OCI-LY7 (cell line): ENCODE measurements around the gene TFDP3. TPM values are rescaled to one million over a fixed set of nuclear protein-coding genes. Genes with fewer than 3 reads are reported as not detected.

Experiments used
- BruUV-seq: library from RNA; stranded (reverse); fragments of 400-500 nt; replicated peaks from 2 replicates; lab custom pipeline; 2021; lab: Mats Ljungman, UMichigan
- CTCF ChIA-PET: fragments of 300-600 bp; sonication (Branson Sonifier 250); formaldehyde crosslinking; loops from one replicate; lab custom pipeline; 2022; ENCODE audit warnings: antibody characterized with exemption; ENCODE audit not compliant: unreplicated experiment; lab: Charles Lee
- POLR2A ChIA-PET: fragments of 300-600 bp; sonication (Branson Sonifier 250); formaldehyde crosslinking; loops from one replicate; lab custom pipeline; 2022; ENCODE audit warnings: antibody characterized with exemption; lab: Charles Lee
- DNase-seq: peaks from one replicate; pipeline ENCODE4 v3.0.0-alpha.2; 2015; ENCODE audit warnings: low spot score
- H2AFZ ChIP-seq: fragments of 200-600 bp; sonication (generic), shearing (Covaris generic); 2 replicates; pipeline ENCODE4 v1.6.1; 2014; ENCODE audit warnings: mild to moderate bottlenecking, antibody characterized with exemption, low read length, moderate library complexity
- H3K27ac ChIP-seq: fragments of 200-600 bp; sonication (generic); 2 replicates; pipeline ENCODE4 v1.5.1; 2014; ENCODE audit warnings: mixed run types, low read depth, mild to moderate bottlenecking, moderate library complexity, low read length, inconsistent platforms; ENCODE audit not compliant: poor library complexity, severe bottlenecking
- H3K36me3 ChIP-seq: fragments of 200-600 bp; sonication (generic); 2 replicates; pipeline ENCODE4 v1.6.1; 2014; ENCODE audit warnings: mild to moderate bottlenecking, antibody characterized with exemption, low read length, moderate library complexity, mixed read lengths; ENCODE audit not compliant: insufficient read depth
- H3K4me1 ChIP-seq: fragments of 200-600 bp; sonication (generic); 2 replicates; pipeline ENCODE4 v1.5.1; 2014; ENCODE audit warnings: mild to moderate bottlenecking, low read length; ENCODE audit not compliant: insufficient read depth, poor library complexity, severe bottlenecking
- H3K4me2 ChIP-seq: fragments of 200-600 bp; sonication (generic); 2 replicates; pipeline ENCODE4 v1.6.1; 2014; ENCODE audit warnings: mild to moderate bottlenecking, low read length
- H3K4me3 ChIP-seq: fragments of 200-600 bp; sonication (generic); 2 replicates; pipeline ENCODE4 v1.5.1; 2014; ENCODE audit warnings: mild to moderate bottlenecking, low read depth, low read length; ENCODE audit not compliant: poor library complexity, severe bottlenecking
- H3K79me2 ChIP-seq: fragments of 200-600 bp; sonication (generic); 2 replicates; pipeline ENCODE4 v1.6.1; 2016; ENCODE audit warnings: low read depth, mild to moderate bottlenecking, low read length, moderate library complexity, mixed read lengths; ENCODE audit not compliant: insufficient read depth
- H3K9me2 ChIP-seq: fragments of 200-600 bp; sonication (generic); 2 replicates; pipeline ENCODE4 v1.6.1; 2016; ENCODE audit warnings: mild to moderate bottlenecking, low read length, mixed read lengths; ENCODE audit not compliant: insufficient read depth
- H3K9me3 ChIP-seq: fragments of 200-600 bp; sonication (generic); 2 replicates; pipeline ENCODE4 v1.6.1; 2014; ENCODE audit warnings: mild to moderate bottlenecking, mixed run types, low read length, mixed read lengths
- H4K20me1 ChIP-seq: fragments of 200-600 bp; sonication (generic); 2 replicates; pipeline ENCODE4 v1.6.1; 2014; ENCODE audit warnings: mild to moderate bottlenecking, antibody characterized with exemption, low read length, moderate library complexity, mixed read lengths; ENCODE audit not compliant: insufficient read depth
- EZH2phosphoT487 ChIP-seq: fragments of 200-600 bp; sonication (generic); IDR thresholded peaks from 2 replicates; pipeline ENCODE4 v1.6.1; 2018; ENCODE audit warnings: low read depth, borderline replicate concordance, mild to moderate bottlenecking, mixed run types, antibody characterized with exemption, low read length, moderate library complexity, mixed read lengths
- intact Hi-C: fragments of 100-400 bp; cut with micrococcal nuclease; formaldehyde crosslinking; loops from one replicate; pipeline ENCODE4 v1.10.0; 2022; ENCODE audit not compliant: unreplicated experiment
- total RNA-seq, 2 experiments: library from RNA; depleted of rRNA in 1 of 2; stranded (reverse); fragments of >200 nt in 1 of 2; shearing (Covaris generic) in 1 of 2; gene quantifications; 2 replicates each; pipeline ENCODE4 v1.2.3, GENCODE V29; 2014 to 2022
- TF ChIP-seq, protein P1 (sequence below): fragments of 200-600 bp; sonication (generic); conservative IDR thresholded peaks from 2 replicates; pipeline ENCODE4 v1.5.1; 2014; ENCODE audit warnings: mild to moderate bottlenecking, antibody characterized with exemption, low read length, moderate library complexity, mixed read lengths

TFDP3 gene
- total RNA-seq, 2 experiments from 2014 or later: not detected

DNA sequence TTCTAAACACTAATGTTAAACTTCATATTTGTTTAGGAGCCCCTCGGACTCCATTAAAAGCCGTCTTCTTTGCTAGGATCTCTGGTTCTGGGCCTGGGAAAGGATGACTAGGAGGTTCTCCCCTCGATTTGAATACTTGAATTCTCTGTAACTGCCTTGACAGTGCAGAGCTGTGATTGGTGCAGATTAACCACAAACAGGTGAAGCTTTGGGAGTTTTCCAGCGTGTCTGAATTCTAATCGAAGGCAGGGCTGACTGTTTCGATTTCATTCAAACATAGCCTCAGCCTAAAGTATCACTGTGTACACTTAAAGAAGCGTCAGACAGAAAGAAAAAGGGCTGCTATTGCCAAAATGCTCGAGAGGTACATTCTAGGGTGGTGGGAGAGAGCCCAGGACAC is 29.0 kb downstream of the TFDP3 start:
- Histone ChIP-seq H4K20me1 (no peaks in the 10 kb centered on the region), H3K4me1 (no peaks in the 10 kb centered on the region), H3K79me2 (no peaks in the 10 kb centered on the region), H3K36me3 (no peaks in the 10 kb centered on the region), H3K27ac (no peak overlapping the region), H3K9me3 (no peaks in the 10 kb centered on the region), H2AFZ (no peak overlapping the region), H3K4me2 (no peak overlapping the region), H3K9me2 (no peaks in the 10 kb centered on the region), H3K4me3 (no peak overlapping the region)
- intact Hi-C loops: no loop called here
- ChIA-PET CTCF (no interaction called here), POLR2A (no interaction called here)
- TF ChIP-seq EZH2phosphoT487: no peak
- TF ChIP-seq, protein P1, sequence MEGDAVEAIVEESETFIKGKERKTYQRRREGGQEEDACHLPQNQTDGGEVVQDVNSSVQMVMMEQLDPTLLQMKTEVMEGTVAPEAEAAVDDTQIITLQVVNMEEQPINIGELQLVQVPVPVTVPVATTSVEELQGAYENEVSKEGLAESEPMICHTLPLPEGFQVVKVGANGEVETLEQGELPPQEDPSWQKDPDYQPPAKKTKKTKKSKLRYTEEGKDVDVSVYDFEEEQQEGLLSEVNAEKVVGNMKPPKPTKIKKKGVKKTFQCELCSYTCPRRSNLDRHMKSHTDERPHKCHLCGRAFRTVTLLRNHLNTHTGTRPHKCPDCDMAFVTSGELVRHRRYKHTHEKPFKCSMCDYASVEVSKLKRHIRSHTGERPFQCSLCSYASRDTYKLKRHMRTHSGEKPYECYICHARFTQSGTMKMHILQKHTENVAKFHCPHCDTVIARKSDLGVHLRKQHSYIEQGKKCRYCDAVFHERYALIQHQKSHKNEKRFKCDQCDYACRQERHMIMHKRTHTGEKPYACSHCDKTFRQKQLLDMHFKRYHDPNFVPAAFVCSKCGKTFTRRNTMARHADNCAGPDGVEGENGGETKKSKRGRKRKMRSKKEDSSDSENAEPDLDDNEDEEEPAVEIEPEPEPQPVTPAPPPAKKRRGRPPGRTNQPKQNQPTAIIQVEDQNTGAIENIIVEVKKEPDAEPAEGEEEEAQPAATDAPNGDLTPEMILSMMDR: no peak
- BruUV-seq: no TSS peak
- no peak for DNase-seq

DNA sequence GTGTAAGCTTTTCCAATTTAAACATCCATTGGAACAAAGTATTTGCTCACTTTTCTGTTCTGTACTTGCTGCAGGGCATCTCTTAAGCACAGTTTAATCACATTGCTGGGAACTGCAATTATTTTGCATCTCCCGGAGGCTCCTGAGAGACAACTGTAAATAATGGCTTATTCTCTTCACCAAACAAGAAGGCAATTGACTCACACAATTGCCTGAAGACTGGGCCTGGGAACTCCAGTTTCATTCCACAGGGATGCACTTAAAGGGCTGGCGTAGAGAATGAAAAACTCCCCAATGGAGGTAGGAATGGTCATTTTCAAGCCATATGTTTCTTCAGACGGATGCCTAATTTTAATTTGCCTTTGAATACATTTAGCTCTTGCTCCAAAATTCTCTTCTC is 29.5 kb downstream of the TFDP3 start:
- CTCF ChIA-PET: no interaction called here

DNA sequence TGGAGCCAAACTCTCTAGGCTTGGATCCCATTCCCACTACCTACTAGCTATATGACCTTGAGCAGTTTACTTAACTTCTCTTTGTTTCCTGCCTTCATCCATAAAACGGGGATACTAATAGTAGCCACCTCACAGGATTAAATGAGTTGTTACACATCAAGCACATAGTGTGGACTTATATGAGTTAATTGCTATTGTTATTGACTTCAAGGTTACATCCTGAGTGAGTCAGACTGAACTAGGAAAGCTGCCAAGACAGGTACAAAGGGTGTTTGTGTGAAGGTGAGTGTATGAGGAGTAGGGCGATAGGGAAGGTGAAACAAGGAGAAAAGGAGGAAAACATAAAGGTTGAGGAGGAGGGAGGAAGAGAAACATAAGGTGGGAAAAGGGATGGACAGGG is 32.2 kb downstream of the TFDP3 start:
- no peaks in the 10 kb centered on the region for H3K4me1 ChIP-seq
- no peak overlapping the region for H3K27ac ChIP-seq
- TF ChIP-seq, protein P1: no peak
- TF ChIP-seq EZH2phosphoT487: no peak
- DNase-seq: no peak
- ChIA-PET POLR2A (no interaction called here), CTCF (no interaction called here)
- no peaks in the 10 kb centered on the region for H3K36me3 ChIP-seq
- BruUV-seq: no TSS peak
- no peaks in the 10 kb centered on the region for H3K9me2 ChIP-seq
- no peaks in the 10 kb centered on the region for H4K20me1 ChIP-seq
- H3K79me2 ChIP-seq: no peaks in the 10 kb centered on the region
- no peaks in the 10 kb centered on the region for H3K9me3 ChIP-seq
- no peak overlapping the region for H2AFZ ChIP-seq
- no peak overlapping the region for H3K4me3 ChIP-seq
- H3K4me2 ChIP-seq: no peak overlapping the region
- intact Hi-C loops: no loop called here

More for the DNA sequence above, 29.5 kb downstream of the TFDP3 start:
- Histone ChIP-seq H3K4me3 (no peak overlapping the region), H3K27ac (no peak overlapping the region), H3K36me3 (no peaks in the 10 kb centered on the region), H4K20me1 (no peaks in the 10 kb centered on the region), H3K9me3 (no peaks in the 10 kb centered on the region), H3K4me2 (no peak overlapping the region), H2AFZ (no peak overlapping the region), H3K4me1 (no peaks in the 10 kb centered on the region), H3K9me2 (no peaks in the 10 kb centered on the region), H3K79me2 (no peaks in the 10 kb centered on the region)
- DNase-seq: no peak
- POLR2A ChIA-PET: no interaction called here
- no TSS peak for BruUV-seq
- intact Hi-C loops: no loop called here
- TF ChIP-seq, protein P1: no peak
- TF ChIP-seq EZH2phosphoT487: no peak
